ENCODE measurements around the gene CDCA4. TPM values are rescaled to one million over a fixed set of nuclear protein-coding genes. Genes with fewer than 3 reads are reported as not detected.
"Not testable (repeated sequence)": the region's sequence is repeated elsewhere in the genome, so short reads cannot be mapped to it uniquely, and the experiment has no call there.

The CDCA4 gene
- total RNA-seq, 1 donor from 2014 or later, result 47.4 TPM

- intact Hi-C loops (cut with micrococcal nuclease), result no loop called here
Observed at GRCh38 chr14:105039458-105040205, 18.7 kb upstream of the CDCA4 start.

- intact Hi-C loops (cut with micrococcal nuclease), result not testable (repeated sequence)
Observed at GRCh38 chr14:105035616-105036015, 14.7 kb upstream of the CDCA4 start.

- intact Hi-C loops (cut with micrococcal nuclease), result no loop called here
Observed at GRCh38 chr14:105034315-105035039, 13.6 kb upstream of the CDCA4 start.

- intact Hi-C loops (cut with micrococcal nuclease), result not testable (repeated sequence)
Observed at GRCh38 chr14:105033412-105033900, 12.6 kb upstream of the CDCA4 start.

GRCh38 chr14:105032451-105032901 lies 11.6 kb upstream of the CDCA4 start:
- intact Hi-C loops (cut with micrococcal nuclease), result not testable (repeated sequence)

GRCh38 chr14:105030836-105031396 lies 10.0 kb upstream of the CDCA4 start:
- intact Hi-C loops (cut with micrococcal nuclease), result no loop called here

GRCh38 chr14:105030194-105030593 lies 9.3 kb upstream of the CDCA4 start:
- intact Hi-C loops (cut with micrococcal nuclease), result no loop called here

GRCh38 chr14:105029402-105029801 lies 8.5 kb upstream of the CDCA4 start:
- intact Hi-C loops (cut with micrococcal nuclease), result no loop called here

GRCh38 chr14:105028251-105028927 lies 7.5 kb upstream of the CDCA4 start:
- intact Hi-C loops (cut with micrococcal nuclease), result no loop called here

GRCh38 chr14:105027718-105028117 lies 6.8 kb upstream of the CDCA4 start:
- intact Hi-C loops (cut with micrococcal nuclease), result not testable (repeated sequence)

GRCh38 chr14:105026802-105027563 lies 6.1 kb upstream of the CDCA4 start:
- intact Hi-C loops (cut with micrococcal nuclease), result no loop called here

- intact Hi-C loops (cut with micrococcal nuclease), result no loop called here
Observed at GRCh38 chr14:105026033-105026785, 5.3 kb upstream of the CDCA4 start.

- intact Hi-C loops (cut with micrococcal nuclease), result no loop called here
Observed at GRCh38 chr14:105025429-105025828, 4.5 kb upstream of the CDCA4 start.

- intact Hi-C loops (cut with micrococcal nuclease), result no loop called here
Observed at GRCh38 chr14:105023791-105024480, 3.1 kb upstream of the CDCA4 start.

GRCh38 chr14:105023144-105023543 lies 2.3 kb upstream of the CDCA4 start:
- intact Hi-C loops (cut with micrococcal nuclease), result no loop called here

GRCh38 chr14:105022276-105022670 lies 1.4 kb upstream of the CDCA4 start:
- intact Hi-C loops (cut with micrococcal nuclease), result no loop called here

GRCh38 chr14:105021656-105022275 lies 883 bp upstream of the CDCA4 start:
- intact Hi-C loops (cut with micrococcal nuclease), result loop anchor here (1.0 to 2.0 kb wide), 8 partner anchors 24 to 470 kb away; partner anchors contain the start of genes BRF1, CLBA1, GPR132 and TEDC1

- intact Hi-C loops (cut with micrococcal nuclease), result loop anchor here (2.0 kb wide), 2 partner anchors 43 to 67 kb away; no protein-coding TSS in a partner anchor
Observed at GRCh38 chr14:105019861-105020814, 745 bp downstream of the CDCA4 start.
